ENCODE results near the gene TAS2R16.
"Not testable (repeated sequence)": the region's sequence is repeated elsewhere in the genome, so short reads cannot be mapped to it uniquely, and the experiment has no call there.

The TAS2R16 gene

DNA sequence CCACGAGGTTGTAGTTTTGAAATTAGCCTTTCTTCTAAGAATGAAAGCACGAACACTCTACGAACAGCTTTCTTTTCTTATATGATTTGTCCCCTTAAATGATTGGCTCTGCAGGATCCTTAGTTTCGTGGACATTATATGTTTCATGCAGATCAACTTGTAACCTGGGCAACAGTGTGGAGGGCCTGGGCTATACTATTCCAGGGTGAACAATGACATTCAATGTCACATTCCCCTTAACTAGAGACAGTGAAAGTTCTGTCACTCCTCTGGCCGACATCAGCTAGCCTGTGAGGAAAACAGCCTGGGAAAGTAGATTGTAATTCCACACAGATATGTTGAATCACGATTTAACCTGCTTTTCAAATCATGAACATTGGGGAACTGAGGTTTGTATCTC lies 23.4 kb downstream of the TAS2R16 start:
- no peak for DNase-seq

DNA sequence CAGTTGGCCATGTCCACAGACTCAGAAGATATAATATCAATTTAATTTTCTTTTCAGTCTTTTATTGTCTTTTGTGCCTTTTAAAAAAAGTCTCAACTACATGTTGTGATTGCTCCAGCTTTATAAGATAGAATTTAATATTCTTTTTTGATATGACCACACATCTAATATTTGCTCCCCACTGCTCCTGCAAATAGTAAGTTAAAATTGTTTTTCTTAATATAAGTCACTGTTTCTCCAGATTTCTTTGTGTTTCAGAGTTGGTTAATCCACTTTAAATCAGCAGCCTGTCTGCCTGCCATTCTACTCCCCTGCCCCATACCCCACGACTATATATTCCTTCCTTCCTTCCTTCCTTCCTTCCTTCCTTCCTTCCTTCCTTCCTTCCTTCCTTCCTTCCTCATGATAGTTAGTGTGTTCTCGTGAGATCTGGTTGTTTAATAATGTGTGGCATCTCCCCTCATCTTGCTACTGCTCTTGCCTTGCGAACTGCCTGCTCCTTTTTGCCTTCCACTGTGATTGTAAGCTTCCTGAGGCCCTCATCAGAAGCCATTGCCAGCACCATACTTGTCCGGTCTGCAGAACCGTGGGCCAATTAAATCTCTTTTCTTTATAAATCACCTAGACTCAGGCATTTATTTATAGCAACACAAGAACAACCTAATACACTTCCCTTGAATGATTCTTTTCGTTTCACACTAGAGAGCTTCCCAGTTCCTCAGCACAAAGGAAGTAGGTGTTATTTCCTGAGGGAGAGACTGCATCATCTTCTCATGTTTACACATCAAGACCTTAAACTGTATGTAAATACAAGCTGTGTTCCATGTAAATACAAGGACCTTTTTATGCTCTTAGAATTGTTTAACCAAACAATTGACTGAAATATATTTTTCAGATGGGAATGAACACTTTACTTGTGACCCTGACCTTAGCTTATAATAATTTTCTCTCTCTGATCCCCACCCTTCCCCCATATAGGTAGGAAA lies 24.5 kb downstream of the TAS2R16 start:
- no peak for DNase-seq

DNA sequence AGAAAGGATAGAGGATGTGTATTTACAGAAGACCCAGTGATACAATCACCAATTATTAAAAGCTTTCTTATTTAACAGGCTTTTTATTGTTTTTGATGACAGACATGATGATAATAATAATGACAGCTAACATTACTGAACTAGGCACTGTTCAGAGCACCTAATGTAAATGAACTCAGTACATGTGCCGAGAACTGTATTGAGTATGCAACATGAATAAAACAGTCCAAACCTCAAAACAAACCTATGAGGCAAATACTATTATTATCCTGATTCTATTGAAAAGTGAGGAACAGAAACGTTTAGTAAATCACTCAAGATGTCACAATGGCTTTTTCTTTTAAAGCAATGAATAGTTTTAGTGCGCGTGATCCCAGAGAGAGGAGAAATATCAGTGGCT lies 27.1 kb downstream of the TAS2R16 start:
- no peak for DNase-seq

GRCh38 chr7:122965306-122965705 lies 30.2 kb downstream of the TAS2R16 start:
- DNase-seq, result no peak

- not testable (repeated sequence) for DNase-seq
These were observed 41.8 kb downstream of the TAS2R16 start for GRCh38 chr7:122953678-122954077.

DNA sequence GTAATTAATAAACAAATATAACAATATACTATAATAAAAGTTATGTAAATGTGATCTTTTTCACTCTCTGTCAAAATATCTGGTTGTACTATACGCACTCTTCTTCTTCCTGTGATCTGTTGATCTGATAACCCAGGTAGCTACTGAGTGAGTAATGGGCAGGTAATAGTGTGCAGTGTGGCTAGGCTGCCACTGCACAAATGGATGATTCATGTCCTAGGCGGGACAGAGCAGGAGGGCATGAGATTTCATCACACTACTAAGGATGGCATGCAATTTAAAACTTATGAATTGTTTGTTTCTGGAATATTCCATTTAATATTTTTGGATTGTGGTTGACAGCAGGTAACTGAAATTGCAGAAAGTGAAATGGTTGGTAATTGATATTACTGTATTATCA lies 44.5 kb downstream of the TAS2R16 start:
- DNase-seq, result no peak

DNA sequence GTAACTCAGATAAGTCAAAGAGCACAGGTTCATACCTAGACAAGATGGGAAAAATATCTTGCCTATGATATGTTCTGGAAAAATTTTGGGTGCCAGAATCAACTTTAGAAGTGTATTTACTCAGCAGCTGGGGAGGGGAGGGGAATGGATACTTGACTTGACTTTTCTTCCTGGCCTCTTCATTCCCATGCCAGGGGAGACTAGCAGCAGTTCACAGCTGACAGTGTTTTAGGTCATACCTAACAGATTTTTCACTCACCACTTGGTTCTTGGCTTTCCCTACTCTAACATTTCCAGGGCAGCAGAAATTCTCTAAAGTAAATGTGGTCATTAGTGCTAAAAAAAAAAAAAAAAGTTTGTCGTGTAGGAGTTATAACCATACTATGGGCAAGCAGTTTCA lies 46.3 kb downstream of the TAS2R16 start:
- no peak for DNase-seq

Measured in right kidney (tissue), 1 donor.